ENCODE data around the gene CARMIL3. TPM values are rescaled to one million over a fixed set of nuclear protein-coding genes. Genes with fewer than 3 reads are reported as not detected.

Gene CARMIL3
- total RNA-seq, 2 experiments from 2014 or later: 0.05 to 0.11 TPM

DNA sequence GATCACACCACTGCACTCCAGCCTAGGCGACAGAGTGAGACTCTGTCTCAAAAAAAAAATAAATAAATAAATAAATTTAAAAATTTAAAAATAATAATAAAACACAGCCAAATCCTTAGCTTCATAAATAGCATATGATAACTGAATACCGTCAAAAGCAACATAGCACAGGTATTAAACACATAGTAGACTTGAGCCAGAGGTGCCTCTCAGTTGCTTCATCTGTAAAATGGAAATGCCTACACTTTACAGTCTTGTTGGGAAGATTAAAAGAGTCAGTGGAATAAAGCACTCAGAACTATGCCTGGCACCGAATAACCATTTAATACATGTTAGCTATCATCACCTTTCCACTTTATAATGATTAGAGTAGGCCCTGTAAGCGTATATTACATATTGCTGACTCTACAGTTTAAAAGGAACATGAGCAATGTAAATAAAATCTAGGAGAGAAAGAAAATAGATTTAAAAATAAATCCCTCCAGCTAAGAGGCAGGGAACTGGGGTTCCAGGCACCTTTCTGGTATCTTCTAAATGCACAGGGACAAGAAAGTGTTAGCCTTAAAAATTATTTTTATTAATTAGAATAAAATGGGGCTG is 55.0 kb downstream of the CARMIL3 start:
- peaks cover 10% of the 10 kb centered on the region for H3K4me1 Mint-ChIP-seq (ENCODE audit: low read depth)
- H3K27ac Mint-ChIP-seq: no peak overlapping the region
- H3K4me3 Mint-ChIP-seq: no peak overlapping the region
- ChIA-PET POLR2A (interaction anchor here (1.2 to 5.2 kb wide), 3 partner anchors 12 to 497 kb away, joined by 3 to 72 read pairs (median 3); partner anchors contain the start of gene PCK2), CTCF (interaction anchor here (1.2 to 5.3 kb wide), 6 partner anchors 12 to 70 kb away, joined by 3 to 63 read pairs (median 6); partner anchors contain the start of genes IRF9 and PCK2)
- no peaks in the 10 kb centered on the region for H3K27me3 ChIP-seq (ENCODE audit: control insufficient read depth in 1 of 2, insufficient read depth in 2 of 2, low read length in 2 of 2)
- DNase-seq (no peak), ATAC-seq (ENCODE audit: poor library complexity) (no peak)
- H3K27ac ChIP-seq (ENCODE audit: low read depth in 1 of 2, low read length in 2 of 2): no peak overlapping the region
- intact Hi-C loops (cut with DNase I, micrococcal nuclease): loop anchor here in 1 of 2 experiments (5.0 kb wide), 1 partner anchor 119 kb away; the partner anchor contains the start of gene DHRS4L2
- no peaks in the 10 kb centered on the region for H3K9me3 ChIP-seq (ENCODE audit: control insufficient read depth in 1 of 2, insufficient read depth in 1 of 2, low read length in 2 of 2)
- peaks cover 22% of the 10 kb centered on the region for H3K36me3 Mint-ChIP-seq (ENCODE audit: low read depth)
- no peak for TF ChIP-seq CTCF (IDR thresholded peaks at IDR 0.05)
- no peak overlapping the region for H3K4me3 ChIP-seq (ENCODE audit: low read length)
- no peaks in the 10 kb centered on the region for H3K9me3 Mint-ChIP-seq
- peaks cover 17% of the 10 kb centered on the region for H3K4me1 ChIP-seq (ENCODE audit: insufficient read depth, low read length)
- H3K27me3 Mint-ChIP-seq: no peaks in the 10 kb centered on the region
- peaks cover 18% of the 10 kb centered on the region for H3K36me3 ChIP-seq (ENCODE audit: insufficient read depth, low read length)

DNA sequence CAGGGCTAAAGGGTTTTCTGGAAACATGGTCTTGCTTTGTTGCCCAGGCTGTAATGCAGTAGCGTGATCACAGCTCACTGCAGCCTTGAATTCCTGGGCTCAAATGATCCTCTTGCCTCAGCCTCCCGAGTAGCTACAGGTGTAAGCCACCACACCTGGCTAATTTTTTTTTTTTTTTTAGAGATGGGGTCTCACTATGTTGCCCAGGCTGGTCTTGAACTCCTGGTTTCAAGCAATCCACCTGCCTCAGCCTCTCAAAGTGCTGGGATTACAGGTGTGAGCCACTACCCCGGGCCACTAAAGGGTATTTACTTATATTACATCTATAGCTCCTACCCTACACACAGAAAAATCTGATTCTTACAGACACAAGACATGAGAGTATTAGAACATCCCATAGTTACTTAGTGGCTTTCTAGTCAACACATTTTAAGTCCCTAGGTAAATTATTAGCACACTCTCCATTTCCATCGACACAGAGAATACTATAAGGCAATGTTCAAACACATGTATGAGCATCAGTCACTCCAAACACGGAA is 56.6 kb downstream of the CARMIL3 start:
- peaks cover 20% of the 10 kb centered on the region for H3K4me1 ChIP-seq (ENCODE audit: insufficient read depth, low read length)
- Mint-ChIP-seq H3K27me3 (no peaks in the 10 kb centered on the region), H3K9me3 (no peaks in the 10 kb centered on the region), H3K27ac (peak overlapping the region; percentile 95), H3K4me1 (ENCODE audit: low read depth) (peaks cover 10% of the 10 kb centered on the region), H3K4me3 (peak overlapping the region; percentile 83), H3K36me3 (ENCODE audit: low read depth) (peaks cover 14% of the 10 kb centered on the region)
- H3K27me3 ChIP-seq (ENCODE audit: control insufficient read depth in 1 of 2, insufficient read depth in 2 of 2, low read length in 2 of 2): no peaks in the 10 kb centered on the region
- peaks cover 10% of the 10 kb centered on the region for H3K36me3 ChIP-seq (ENCODE audit: insufficient read depth, low read length)
- peak overlapping the region; percentile 28 to 39 for H3K27ac ChIP-seq (ENCODE audit: low read depth in 1 of 2, low read length in 2 of 2)
- no peaks in the 10 kb centered on the region for H3K9me3 ChIP-seq (ENCODE audit: control insufficient read depth in 1 of 2, insufficient read depth in 1 of 2, low read length in 2 of 2)
- H3K4me3 ChIP-seq (ENCODE audit: low read length): no peak overlapping the region
- no peak for TF ChIP-seq CTCF (IDR thresholded peaks at IDR 0.05)
- ChIA-PET POLR2A (interaction anchor here (0.7 to 5.2 kb wide), 20 partner anchors 13 to 188 kb away, joined by 3 to 72 read pairs (median 7); partner anchors contain the start of genes CARMIL3, CHMP4A, DHRS4L2 and EMC9), CTCF (interaction anchor here (0.5 to 5.3 kb wide), 36 partner anchors 9 to 443 kb away, joined by 3 to 63 read pairs (median 4); partner anchors contain the start of genes CARMIL3, CBLN3, DHRS4L2 and EMC9)
- intact Hi-C loops (cut with DNase I, micrococcal nuclease): loop anchor here (1.0 to 5.0 kb wide), 4 partner anchors 14 to 121 kb away; partner anchors contain the start of genes DHRS4L2 (in 1 of the 2) and PCK2 (in 1 of the 2)
- ATAC-seq (ENCODE audit: poor library complexity) (peak; percentile 25), DNase-seq (no peak)

DNA sequence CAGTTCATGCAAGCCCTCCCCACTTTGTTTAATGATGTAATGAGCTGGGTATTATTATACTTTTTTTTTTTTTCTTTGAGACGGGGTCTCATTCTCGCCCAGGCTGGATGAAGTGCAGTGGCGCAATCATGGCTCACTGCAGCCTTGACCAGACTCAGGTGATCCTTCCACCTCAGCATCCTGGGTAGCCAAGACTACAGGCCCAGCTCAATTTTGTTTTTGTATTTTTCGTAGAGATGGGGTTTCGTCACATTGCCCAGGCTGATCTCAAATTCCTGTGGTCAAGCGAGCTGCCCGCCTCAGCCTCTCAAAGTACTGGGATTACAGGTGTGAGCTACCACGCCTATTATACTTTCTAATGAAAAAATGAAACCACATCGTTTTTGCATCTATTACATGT is 58.3 kb downstream of the CARMIL3 start:
- H3K4me1 ChIP-seq (ENCODE audit: insufficient read depth, low read length): peaks cover 25% of the 10 kb centered on the region
- no peaks in the 10 kb centered on the region for H3K27me3 ChIP-seq (ENCODE audit: control insufficient read depth in 1 of 2, insufficient read depth in 2 of 2, low read length in 2 of 2)
- no peaks in the 10 kb centered on the region for H3K36me3 ChIP-seq (ENCODE audit: insufficient read depth, low read length)
- POLR2A ChIA-PET: interaction anchor here (0.6 to 5.2 kb wide), 10 partner anchors 15 to 1015 kb away, joined by 3 to 72 read pairs (median 4); partner anchors contain the start of genes ACIN1, C14orf119, EMC9 and IRF9
- TF ChIP-seq CTCF (IDR thresholded peaks at IDR 0.05): no peak
- H3K36me3 Mint-ChIP-seq (ENCODE audit: low read depth): peaks cover 18% of the 10 kb centered on the region
- CTCF ChIA-PET: interaction anchor here (0.7 to 5.3 kb wide), 6 partner anchors 20 to 104 kb away, joined by 3 to 48 read pairs (median 13); partner anchors contain the start of genes EMC9, IRF9, PSME2 and RNF31
- no peaks in the 10 kb centered on the region for H3K9me3 ChIP-seq (ENCODE audit: control insufficient read depth in 1 of 2, insufficient read depth in 1 of 2, low read length in 2 of 2)
- peak overlapping the region; percentile 95 for H3K27ac Mint-ChIP-seq
- intact Hi-C loops (cut with DNase I, micrococcal nuclease): loop anchor here (5.0 to 10.0 kb wide), 4 partner anchors 187 to 643 kb away; partner anchors contain the start of genes AP1G2 (in 1 of the 2), DHRS1 (in 1 of the 2), NGDN (in 1 of the 2) and NOP9 (in 1 of the 2)
- H3K27ac ChIP-seq (ENCODE audit: low read depth in 1 of 2, low read length in 2 of 2): no peak overlapping the region
- H3K27me3 Mint-ChIP-seq: no peaks in the 10 kb centered on the region
- DNase-seq (no peak), ATAC-seq (ENCODE audit: poor library complexity) (no peak)
- H3K4me1 Mint-ChIP-seq (ENCODE audit: low read depth): peaks cover 13% of the 10 kb centered on the region
- no peaks in the 10 kb centered on the region for H3K9me3 Mint-ChIP-seq
- no peak overlapping the region for H3K4me3 Mint-ChIP-seq
- H3K4me3 ChIP-seq (ENCODE audit: low read length): no peak overlapping the region

Measured in CD4-positive, alpha-beta T cell (primary cell).